Gastroesophageal sphincter (tissue), 3 donors: ENCODE results near the gene TENT5A.

Source experiments
- CTCF ChIP-seq, 4 experiments: fragments of 200-600 bp in 2 of 4; fragments of 450-650 bp in 2 of 4; sonication (generic) in 1 of 4; IDR thresholded peaks; one replicate each; pipeline ENCODE4 v1.5.1; 2017 to 2019; ENCODE audit warnings: antibody characterized with exemption in 4 of 4, mild to moderate bottlenecking in 2 of 4, moderate library complexity in 2 of 4
- EP300 ChIP-seq: sonication (generic); formaldehyde crosslinking; IDR thresholded peaks from one replicate; pipeline ENCODE4 v1.6.1; 2017; ENCODE audit warnings: antibody characterized with exemption, mild to moderate bottlenecking
- POLR2A ChIP-seq, 2 donors: fragments of 450-650 bp; IDR thresholded peaks; one replicate each; pipeline ENCODE4 v1.6.1; 2017; ENCODE audit warnings: antibody characterized with exemption in 2 of 2, mild to moderate bottlenecking in 2 of 2, moderate library complexity in 1 of 2
- POLR2AphosphoS5 ChIP-seq: sonication (generic); formaldehyde crosslinking; IDR thresholded peaks from one replicate; pipeline ENCODE4 v1.6.1; 2017; ENCODE audit warnings: antibody characterized with exemption

- TF ChIP-seq CTCF (IDR thresholded peaks at IDR 0.05) (no peak), POLR2A (IDR thresholded peaks at IDR 0.05) (no peak), POLR2AphosphoS5 (no peak), EP300 (no peak)
Measured at GRCh38 chr6:81781624-81782023, 29.1 kb upstream of the TENT5A start.
